ENCODE data around the gene PPP2R2D.
A peak's percentile ranks its signal among the peaks of the same experiment; 100 is the strongest.

PPP2R2D gene

GRCh38 chr10:131889755-131890154 is 11.1 kb upstream of the PPP2R2D start:
- POLR2A ChIA-PET = no interaction called here
- DNase-seq (ENCODE audit: extremely low spot score) = no peak
- CTCF ChIA-PET = interaction anchor here (1.0 kb wide), 1 partner anchor 10 kb away, joined by 3 read pairs; no protein-coding TSS in a partner anchor

GRCh38 chr10:131890276-131891195 is 10.3 kb upstream of the PPP2R2D start:
- ChIA-PET CTCF (no interaction called here), POLR2A (no interaction called here)
- DNase-seq (ENCODE audit: extremely low spot score) = no peak
- TF ChIP-seq PKNOX1 (IDR thresholded peaks at IDR 0.05) (no peak), L3MBTL2 (conservative IDR thresholded peaks at IDR 0.05) (no peak), HDGF (IDR thresholded peaks at IDR 0.05; ENCODE audit: borderline replicate concordance) (no peak), ARNT (IDR thresholded peaks at IDR 0.05) (no peak), ZNF384 (IDR thresholded peaks at IDR 0.05) (no peak), TARDBP (IDR thresholded peaks at IDR 0.05) (no peak), SP1 (IDR thresholded peaks at IDR 0.05) (no peak), ELF4 (IDR thresholded peaks at IDR 0.05) (no peak), FOXM1 (IDR thresholded peaks at IDR 0.05; ENCODE audit: borderline replicate concordance) (no peak), FOXA1 (IDR thresholded peaks at IDR 0.05) (no peak), NFRKB (IDR thresholded peaks at IDR 0.05) (no peak), SUZ12 (IDR thresholded peaks at IDR 0.05) (no peak), CTBP1 (IDR thresholded peaks at IDR 0.05; ENCODE audit: borderline replicate concordance) (no peak), BHLHE40 (IDR thresholded peaks at IDR 0.05; ENCODE audit: borderline replicate concordance) (no peak), LEF1 (IDR thresholded peaks at IDR 0.05; ENCODE audit: borderline replicate concordance) (no peak)

More at GRCh38 chr10:131889755-131890154, 11.1 kb upstream of the PPP2R2D start:
- TF ChIP-seq BHLHE40 (IDR thresholded peaks at IDR 0.05; ENCODE audit: borderline replicate concordance) (no peak), ZNF384 (IDR thresholded peaks at IDR 0.05) (no peak), CTBP1 (IDR thresholded peaks at IDR 0.05; ENCODE audit: borderline replicate concordance) (no peak), ARNT (IDR thresholded peaks at IDR 0.05) (no peak)

- TF ChIP-seq SUZ12 (IDR thresholded peaks at IDR 0.05) (no peak), L3MBTL2 (conservative IDR thresholded peaks at IDR 0.05) (no peak), NFRKB (IDR thresholded peaks at IDR 0.05) (no peak), ZNF384 (IDR thresholded peaks at IDR 0.05) (no peak)
- CTCF ChIA-PET = interaction anchor here (0.5 kb wide), 1 partner anchor 12 kb away, joined by 7 read pairs; no protein-coding TSS in a partner anchor
- DNase-seq (ENCODE audit: extremely low spot score) = peak; percentile 57
- POLR2A ChIA-PET = no interaction called here
Measured at GRCh38 chr10:131891196-131891928, 9.4 kb upstream of the PPP2R2D start.

- DNase-seq (ENCODE audit: extremely low spot score) = no peak
- CTCF ChIA-PET = interaction anchor here (0.5 kb wide), 1 partner anchor 11 kb away, joined by 7 read pairs; no protein-coding TSS in a partner anchor
- TF ChIP-seq L3MBTL2 (conservative IDR thresholded peaks at IDR 0.05) (no peak), CTBP1 (IDR thresholded peaks at IDR 0.05; ENCODE audit: borderline replicate concordance) (no peak), FOXK2 (IDR thresholded peaks at IDR 0.05) (no peak), NFRKB (IDR thresholded peaks at IDR 0.05) (no peak), LEF1 (IDR thresholded peaks at IDR 0.05; ENCODE audit: borderline replicate concordance) (no peak), SUZ12 (IDR thresholded peaks at IDR 0.05) (no peak), ARNT (IDR thresholded peaks at IDR 0.05) (no peak), BHLHE40 (IDR thresholded peaks at IDR 0.05; ENCODE audit: borderline replicate concordance) (no peak), HDGF (IDR thresholded peaks at IDR 0.05; ENCODE audit: borderline replicate concordance) (no peak), ELF4 (IDR thresholded peaks at IDR 0.05) (no peak), FOXM1 (IDR thresholded peaks at IDR 0.05; ENCODE audit: borderline replicate concordance) (no peak), SP1 (IDR thresholded peaks at IDR 0.05) (no peak), TARDBP (IDR thresholded peaks at IDR 0.05) (no peak), FOXA1 (IDR thresholded peaks at IDR 0.05) (no peak), ZNF384 (IDR thresholded peaks at IDR 0.05) (no peak)
- POLR2A ChIA-PET = no interaction called here
Measured at GRCh38 chr10:131891929-131892805, 8.6 kb upstream of the PPP2R2D start.

- POLR2A ChIA-PET = no interaction called here
Measured at GRCh38 chr10:131892806-131893675, 7.8 kb upstream of the PPP2R2D start.

More at GRCh38 chr10:131892806-131893675, 7.8 kb upstream of the PPP2R2D start:
- no peak for DNase-seq (ENCODE audit: extremely low spot score)
- TF ChIP-seq FOXK2 (IDR thresholded peaks at IDR 0.05) = no peak
- no peak for TF ChIP-seq HDGF (IDR thresholded peaks at IDR 0.05; ENCODE audit: borderline replicate concordance)
- no peak for TF ChIP-seq BHLHE40 (IDR thresholded peaks at IDR 0.05; ENCODE audit: borderline replicate concordance)
- no peak for TF ChIP-seq SP1 (IDR thresholded peaks at IDR 0.05)
- no peak for TF ChIP-seq ARNT (IDR thresholded peaks at IDR 0.05)
- no peak for TF ChIP-seq TARDBP (IDR thresholded peaks at IDR 0.05)
- TF ChIP-seq ELF4 (IDR thresholded peaks at IDR 0.05) = no peak
- no peak for TF ChIP-seq LEF1 (IDR thresholded peaks at IDR 0.05; ENCODE audit: borderline replicate concordance)
- CTCF ChIA-PET = no interaction called here
